ENCODE measurements around the gene GTF2H2. TPM values are rescaled to one million over a fixed set of nuclear protein-coding genes. Genes with fewer than 3 reads are reported as not detected.
"Not testable (repeated sequence)": the region's sequence is repeated elsewhere in the genome, so short reads cannot be mapped to it uniquely, and the experiment has no call there.

The GTF2H2 gene
- total RNA-seq, 1 experiment from 2014 or later, result 8.4 TPM

DNA sequence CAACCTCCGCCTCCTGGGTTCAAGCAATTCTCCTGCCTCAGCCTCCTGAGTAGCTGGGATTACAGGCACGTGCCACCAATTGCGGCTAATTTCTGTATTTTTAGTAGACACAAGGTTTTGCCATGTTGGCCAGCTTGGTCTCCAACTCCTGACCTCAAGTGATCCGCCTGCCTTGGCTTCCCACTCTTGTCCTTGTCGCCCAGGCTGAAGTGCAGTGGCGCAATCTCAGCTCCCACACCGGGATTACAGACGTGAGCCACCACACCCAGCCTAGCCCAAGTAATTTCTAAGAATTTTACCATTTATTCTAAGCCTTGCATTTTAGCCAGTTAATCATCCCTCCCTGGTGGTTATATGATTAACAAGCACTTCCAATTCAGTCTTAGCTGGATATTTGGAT is 53.3 kb downstream of the GTF2H2 start:
- H3K27ac ChIP-seq (ENCODE audit: low read length), result no peak overlapping the region
- no peak overlapping the region for H3K4me3 ChIP-seq (ENCODE audit: low read length)
- POLR2A ChIA-PET (ENCODE audit: unreplicated experiment), result no interaction called here

DNA sequence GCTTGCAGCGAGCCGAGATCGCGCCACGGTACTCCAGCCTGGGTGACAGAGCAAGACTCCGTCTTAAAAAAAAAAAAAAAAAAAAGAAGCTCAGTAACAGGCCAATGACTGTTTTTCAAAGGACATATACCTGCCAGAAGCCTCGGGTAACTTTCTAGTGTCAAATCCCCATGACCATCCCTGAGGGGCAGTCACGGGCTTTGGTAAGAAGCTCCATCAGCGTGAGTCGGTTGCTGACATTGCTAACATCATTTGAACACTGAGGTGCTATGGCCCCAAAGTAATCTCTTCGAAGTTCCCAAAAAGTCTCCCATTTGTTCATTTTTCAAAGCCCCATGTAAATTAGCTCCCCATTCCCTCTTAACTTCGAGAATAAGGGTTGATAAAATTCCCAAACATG is 53.9 kb downstream of the GTF2H2 start:
- BruUV-seq (replicated peaks), result no TSS peak
- H3K36me3 ChIP-seq (ENCODE audit: low read depth, low read length), result no peaks in the 10 kb centered on the region
- no peaks in the 10 kb centered on the region for H3F3A ChIP-seq (ENCODE audit: low read length, unreplicated experiment)
- no peaks in the 10 kb centered on the region for H4K20me1 ChIP-seq (ENCODE audit: low read length)
- H2AFZ ChIP-seq (ENCODE audit: low read length), result no peak overlapping the region
- H3K4me3 ChIP-seq (ENCODE audit: low read length), result no peak overlapping the region
- no peaks in the 10 kb centered on the region for H3K79me2 ChIP-seq (ENCODE audit: low read length)
- no peaks in the 10 kb centered on the region for H3K9me2 ChIP-seq (replicated peaks; ENCODE audit: low read length)
- TF ChIP-seq, protein P1, sequence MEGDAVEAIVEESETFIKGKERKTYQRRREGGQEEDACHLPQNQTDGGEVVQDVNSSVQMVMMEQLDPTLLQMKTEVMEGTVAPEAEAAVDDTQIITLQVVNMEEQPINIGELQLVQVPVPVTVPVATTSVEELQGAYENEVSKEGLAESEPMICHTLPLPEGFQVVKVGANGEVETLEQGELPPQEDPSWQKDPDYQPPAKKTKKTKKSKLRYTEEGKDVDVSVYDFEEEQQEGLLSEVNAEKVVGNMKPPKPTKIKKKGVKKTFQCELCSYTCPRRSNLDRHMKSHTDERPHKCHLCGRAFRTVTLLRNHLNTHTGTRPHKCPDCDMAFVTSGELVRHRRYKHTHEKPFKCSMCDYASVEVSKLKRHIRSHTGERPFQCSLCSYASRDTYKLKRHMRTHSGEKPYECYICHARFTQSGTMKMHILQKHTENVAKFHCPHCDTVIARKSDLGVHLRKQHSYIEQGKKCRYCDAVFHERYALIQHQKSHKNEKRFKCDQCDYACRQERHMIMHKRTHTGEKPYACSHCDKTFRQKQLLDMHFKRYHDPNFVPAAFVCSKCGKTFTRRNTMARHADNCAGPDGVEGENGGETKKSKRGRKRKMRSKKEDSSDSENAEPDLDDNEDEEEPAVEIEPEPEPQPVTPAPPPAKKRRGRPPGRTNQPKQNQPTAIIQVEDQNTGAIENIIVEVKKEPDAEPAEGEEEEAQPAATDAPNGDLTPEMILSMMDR (conservative IDR thresholded peaks at IDR 0.05; ENCODE audit: low read depth, low read length), result no peak
- TF ChIP-seq EZH2 (IDR thresholded peaks at IDR 0.05; ENCODE audit: low read length, unreplicated experiment), result no peak
- no peak for TF ChIP-seq EZH2phosphoT487 (IDR thresholded peaks at IDR 0.05; ENCODE audit: borderline replicate concordance, low read length)
- no peaks in the 10 kb centered on the region for H3K9me3 ChIP-seq (ENCODE audit: low read length)
- ChIA-PET CTCF (interaction anchor here (0.7 kb wide), 1 partner anchor 567 kb away, joined by 9 read pairs; no protein-coding TSS in a partner anchor), POLR2A (ENCODE audit: unreplicated experiment) (no interaction called here)
- DNase-seq (no peak), ATAC-seq (no peak)
- no peak overlapping the region for H3K9ac ChIP-seq (ENCODE audit: low read length)
- no peaks in the 10 kb centered on the region for H3K4me1 ChIP-seq (ENCODE audit: insufficient read depth, low read length)
- H3K27me3 ChIP-seq (ENCODE audit: low read length), result no peaks in the 10 kb centered on the region
- intact Hi-C loops (cut with micrococcal nuclease), result no loop called here
- no peak overlapping the region for H3K4me2 ChIP-seq (ENCODE audit: low read length)
- H3K27ac ChIP-seq (ENCODE audit: low read length), result no peak overlapping the region

More for the DNA sequence above, 53.3 kb downstream of the GTF2H2 start:
- Histone ChIP-seq H3K27me3 (ENCODE audit: low read length) (no peaks in the 10 kb centered on the region), H3K4me1 (ENCODE audit: insufficient read depth, low read length) (no peaks in the 10 kb centered on the region), H4K20me1 (ENCODE audit: low read length) (no peaks in the 10 kb centered on the region), H3K9ac (ENCODE audit: low read length) (no peak overlapping the region), H3K4me2 (ENCODE audit: low read length) (no peak overlapping the region), H3K9me3 (ENCODE audit: low read length) (no peaks in the 10 kb centered on the region), H3K9me2 (replicated peaks; ENCODE audit: low read length) (no peaks in the 10 kb centered on the region), H3K79me2 (ENCODE audit: low read length) (no peaks in the 10 kb centered on the region), H2AFZ (ENCODE audit: low read length) (no peak overlapping the region), H3K36me3 (ENCODE audit: low read depth, low read length) (no peaks in the 10 kb centered on the region), H3F3A (ENCODE audit: low read length, unreplicated experiment) (no peaks in the 10 kb centered on the region)
- CTCF ChIA-PET, result interaction anchor here (0.7 kb wide), 1 partner anchor 567 kb away, joined by 9 read pairs; no protein-coding TSS in a partner anchor
- no peak for ATAC-seq
- no TSS peak for BruUV-seq (replicated peaks)
- intact Hi-C loops (cut with micrococcal nuclease), result no loop called here
- no peak for TF ChIP-seq EZH2 (IDR thresholded peaks at IDR 0.05; ENCODE audit: low read length, unreplicated experiment)
- TF ChIP-seq, protein P1 (conservative IDR thresholded peaks at IDR 0.05; ENCODE audit: low read depth, low read length), result no peak
- TF ChIP-seq EZH2phosphoT487 (IDR thresholded peaks at IDR 0.05; ENCODE audit: borderline replicate concordance, low read length), result no peak
- no peak for DNase-seq

DNA sequence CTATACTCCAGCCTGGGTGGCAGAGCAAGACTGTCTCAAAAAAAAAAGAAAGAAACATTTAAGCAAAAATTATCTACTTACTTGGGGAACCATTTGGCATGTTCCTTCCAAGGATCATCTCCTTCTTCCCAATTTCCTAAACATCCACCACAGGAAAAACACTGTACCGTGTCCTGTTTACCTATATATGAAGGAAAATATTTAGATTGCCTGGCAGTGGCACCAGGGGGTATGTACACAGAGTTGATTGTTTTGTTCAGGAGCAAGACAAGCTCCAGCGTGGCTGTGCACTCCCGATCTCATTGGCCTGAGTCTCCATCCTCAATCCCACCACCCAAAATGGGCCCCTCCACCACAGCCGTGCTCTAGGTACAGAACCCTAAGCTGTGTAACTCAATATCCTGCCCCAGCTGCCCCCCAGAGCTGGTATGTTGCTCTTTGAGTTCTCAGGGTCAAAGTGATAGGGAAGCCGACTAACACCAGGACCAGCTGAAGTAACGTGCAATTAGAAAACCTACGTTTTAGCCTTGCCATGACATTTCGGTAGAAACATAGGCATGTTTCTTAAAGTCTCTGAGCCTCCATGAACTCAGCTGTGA is 56.2 kb downstream of the GTF2H2 start:
- no peaks in the 10 kb centered on the region for H3K36me3 ChIP-seq (ENCODE audit: low read depth, low read length)
- BruUV-seq (replicated peaks), result no TSS peak
- H4K20me1 ChIP-seq (ENCODE audit: low read length), result no peaks in the 10 kb centered on the region
- no peaks in the 10 kb centered on the region for H3K4me1 ChIP-seq (ENCODE audit: insufficient read depth, low read length)
- ATAC-seq (no peak), DNase-seq (no peak)
- ChIA-PET POLR2A (ENCODE audit: unreplicated experiment) (no interaction called here), CTCF (no interaction called here)
- H3K4me2 ChIP-seq (ENCODE audit: low read length), result no peak overlapping the region
- no peak overlapping the region for H3K27ac ChIP-seq (ENCODE audit: low read length)
- H3K9me3 ChIP-seq (ENCODE audit: low read length), result no peaks in the 10 kb centered on the region
- H3K9ac ChIP-seq (ENCODE audit: low read length), result no peak overlapping the region
- no peak overlapping the region for H3K4me3 ChIP-seq (ENCODE audit: low read length)
- TF ChIP-seq, protein P1 (conservative IDR thresholded peaks at IDR 0.05; ENCODE audit: low read depth, low read length), result no peak
- TF ChIP-seq EZH2 (IDR thresholded peaks at IDR 0.05; ENCODE audit: low read length, unreplicated experiment), result no peak
- TF ChIP-seq EZH2phosphoT487 (IDR thresholded peaks at IDR 0.05; ENCODE audit: borderline replicate concordance, low read length), result no peak
- no peaks in the 10 kb centered on the region for H3K9me2 ChIP-seq (replicated peaks; ENCODE audit: low read length)
- no peak overlapping the region for H2AFZ ChIP-seq (ENCODE audit: low read length)
- H3K79me2 ChIP-seq (ENCODE audit: low read length), result no peaks in the 10 kb centered on the region
- intact Hi-C loops (cut with micrococcal nuclease), result no loop called here
- H3F3A ChIP-seq (ENCODE audit: low read length, unreplicated experiment), result no peaks in the 10 kb centered on the region
- H3K27me3 ChIP-seq (ENCODE audit: low read length), result no peaks in the 10 kb centered on the region

DNA sequence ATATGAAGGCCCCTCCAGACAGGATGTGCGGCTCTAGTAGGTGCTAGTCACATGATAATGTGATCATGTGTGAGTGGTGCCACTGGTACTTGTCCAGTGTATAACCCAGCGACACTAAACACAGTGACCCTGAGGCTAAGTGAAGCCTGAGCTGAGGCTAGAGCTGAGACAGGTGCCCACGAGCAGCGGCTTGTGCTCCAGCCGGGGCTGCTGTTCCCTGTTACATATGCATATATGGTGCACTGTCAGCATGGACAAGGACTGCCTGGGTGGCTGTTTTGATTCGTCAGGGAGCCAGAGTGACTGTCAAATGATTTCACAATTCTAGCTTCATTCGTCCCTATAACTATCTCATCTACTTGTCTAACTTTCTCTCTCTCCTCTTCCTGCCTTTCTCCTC is 60.5 kb downstream of the GTF2H2 start:
- H3K9me3 ChIP-seq (ENCODE audit: low read length); H3K9ac ChIP-seq (ENCODE audit: low read length); POLR2A ChIA-PET (ENCODE audit: unreplicated experiment); BruUV-seq (replicated peaks); H4K20me1 ChIP-seq (ENCODE audit: low read length); H3K4me1 ChIP-seq (ENCODE audit: insufficient read depth, low read length); CTCF ChIA-PET; H3K79me2 ChIP-seq (ENCODE audit: low read length); H3K4me2 ChIP-seq (ENCODE audit: low read length); H3K27me3 ChIP-seq (ENCODE audit: low read length); intact Hi-C loops (cut with micrococcal nuclease); H3K36me3 ChIP-seq (ENCODE audit: low read depth, low read length); ATAC-seq; H2AFZ ChIP-seq (ENCODE audit: low read length); H3K4me3 ChIP-seq (ENCODE audit: low read length); H3K27ac ChIP-seq (ENCODE audit: low read length); DNase-seq; H3K9me2 ChIP-seq (replicated peaks; ENCODE audit: low read length); H3F3A ChIP-seq (ENCODE audit: low read length, unreplicated experiment): not testable (repeated sequence)

Data from PC-3 (cell line).